Measurements from ENCODE around the gene NDUFS6. TPM values are rescaled to one million over a fixed set of nuclear protein-coding genes. Genes with fewer than 3 reads are reported as not detected.

NDUFS6 gene
- total and polyA plus RNA-seq, 2 of the 8 experiments (the other 6 are each of a cell fraction or from before 2014, with no cell fraction given): 72.7 to 191 TPM

GRCh38 chr5:1758574-1758973 lies 42.6 kb upstream of the NDUFS6 start:
- Histone ChIP-seq H3K4me1 (replicated peaks in 1 of 4; ENCODE audit: control insufficient read depth in 3 of 4, insufficient read depth in 4 of 4, low read length in 3 of 4) (peaks cover 0 to 11% (median 0%) of the 10 kb centered on the region in 4 experiments; a peak in 5 of 7 replicates), H3K79me2 (ENCODE audit: control insufficient read depth in 1 of 2, insufficient read depth in 2 of 2, low read length in 2 of 2) (no peaks in the 10 kb centered on the region), H3K18ac (ENCODE audit: extremely low read depth, low read length) (no peak overlapping the region), H2AFZ (ENCODE audit: low read length) (no peak overlapping the region), H4K8ac (ENCODE audit: extremely low read depth, insufficient read depth, low read length) (no peak overlapping the region), H3K56ac (replicated peaks; ENCODE audit: insufficient read length, low read depth, low read length) (no peak overlapping the region), H2BK12ac (ENCODE audit: low read depth, low read length) (no peak overlapping the region), H2BK15ac (ENCODE audit: low read length) (no peak overlapping the region), H3K9ac (replicated peaks in 1 of 4; ENCODE audit: extremely low read depth in 1 of 4, low read depth in 3 of 4, low read length in 3 of 4) (no peak overlapping the region), H3K4me2 (ENCODE audit: insufficient read depth in 1 of 2, low read depth in 2 of 2, low read length in 2 of 2) (no peak overlapping the region), H3K4me3 (ENCODE audit: extremely low read depth in 1 of 4, insufficient read depth in 2 of 4, low read depth in 3 of 4, low read length in 4 of 4) (no peak overlapping the region), H3K14ac (ENCODE audit: insufficient read length) (no peak overlapping the region), H3K9me3 (ENCODE audit: insufficient read depth in 2 of 2, low read depth in 1 of 2, low read length in 1 of 2) (peaks cover 0 to 3% of the 10 kb centered on the region in 2 experiments; a peak in 1 of 4 replicates), H3K27ac (ENCODE audit: low read depth, low read length) (no peak overlapping the region), H2BK20ac (ENCODE audit: low read length) (no peak overlapping the region), H3K4ac (replicated peaks; ENCODE audit: insufficient read length, low read depth, low read length) (no peak overlapping the region), H3K23ac (ENCODE audit: insufficient read length) (no peak overlapping the region), H3K27me3 (replicated peaks in 1 of 4; ENCODE audit: control insufficient read depth in 3 of 4, extremely low read depth in 1 of 4, insufficient read depth in 3 of 4, low read length in 3 of 4) (no peaks in the 10 kb centered on the region), H3K36me3 (ENCODE audit: control insufficient read depth in 2 of 4, insufficient read depth in 4 of 4, low read length in 3 of 4) (no peaks in the 10 kb centered on the region), H2BK5ac (ENCODE audit: low read depth, low read length) (no peak overlapping the region), H4K20me1 (replicated peaks in 1 of 2; ENCODE audit: control insufficient read depth in 1 of 2, insufficient read depth in 2 of 2, low read length in 2 of 2) (no peaks in the 10 kb centered on the region), H2AK5ac (ENCODE audit: low read depth, low read length) (no peak overlapping the region), H3K79me1 (ENCODE audit: low read depth, low read length) (no peaks in the 10 kb centered on the region), H2BK120ac (replicated peaks; ENCODE audit: low read depth, low read length) (no peak overlapping the region), H4K91ac (replicated peaks; ENCODE audit: insufficient read length, low read length) (no peak overlapping the region), H3K23me2 (ENCODE audit: low read depth, low read length) (no peaks in the 10 kb centered on the region), H4K5ac (ENCODE audit: insufficient read length, low read depth, low read length) (no peak overlapping the region)
- POLR2A ChIA-PET (ENCODE audit: partially characterized antibody): no interaction called here
- no peak for FAIRE-seq
- DNase-seq (ENCODE audit: low read depth in 1 of 2, low spot score in 2 of 2): no peak
- 83% methylated on average over 3 of the region's 3 CpGs; no CpG with 5 or more reads in 1 of the 2 experiments for WGBS, 2 experiments (ENCODE audit: extremely low coverage in 1 of 2, insufficient coverage in 1 of 2, insufficient read length in 1 of 2, insufficient replicate concordance in 2 of 2, low coverage in 1 of 2, low lambda C conversion rate in 2 of 2, missing lambda C conversion rate in 1 of 2)
- no peak for TF ChIP-seq BACH1 (IDR thresholded peaks at IDR 0.05; ENCODE audit: low read length)
- CTCF ChIA-PET (ENCODE audit: partially characterized antibody): interaction anchor here (0.6 to 2.7 kb wide), 3 partner anchors 21 to 262 kb away, joined by 3 to 11 read pairs (median 4); no protein-coding TSS in a partner anchor
